Heart left ventricle (tissue), 13 donors: ENCODE data around the gene FOXQ1.

ENCODE experiments used
- POLR2A ChIP-seq, 2 donors: fragments of 450-650 bp; IDR thresholded peaks; one replicate each; pipeline ENCODE4 v1.6.1; 2017; ENCODE audit warnings: antibody characterized with exemption in 2 of 2, mild to moderate bottlenecking in 2 of 2, moderate library complexity in 2 of 2
- TF ChIP-seq, protein P1 (sequence below), 12 donors: fragments of 200-600 bp; sonication (generic) in 4 of 12; IDR thresholded peaks; one replicate each; pipeline versions ENCODE4 v1.5.0 to v1.8.0; 2018 to 2022; ENCODE audit warnings: antibody characterized with exemption in 12 of 12, mild to moderate bottlenecking in 5 of 12
- donor health status: ischemic (EF 13 %, LVEDD 7.1; RV severe dilation, severe dysfunction).
- donor health status: DM: no; HTN: yes; CAD: no.
- donor health status: DM: no; HTN: no; CAD: no.
- donor health status: ischemic (EF 25% LVEDD 6.9; RV normal size, moderate dysfunction).
- donor health status: ischemic (EF 25% LVEDD 5.7; RV mildly dilated, moderate dysfunction).
- donor health status: ischemic (EF 35%, LVEDD 5.7; RV mildly dilated, moderate dysfunction).
- donor health status: nonischemic (EF 11% LVEDD 7.7; RV severe dilation, severe dysfunction).
- donor health status: DM: yes; HTN: yes; CAD: no.
- donor health status: PGD.
- donor health status: ischemic (EF 29% LVEDD 5.4; RV normal size, mild dysfunction).
- donor health status: nonischemic (EF 23%, LVEDD 6.1; RV moderate dilation, normal function).

DNA sequence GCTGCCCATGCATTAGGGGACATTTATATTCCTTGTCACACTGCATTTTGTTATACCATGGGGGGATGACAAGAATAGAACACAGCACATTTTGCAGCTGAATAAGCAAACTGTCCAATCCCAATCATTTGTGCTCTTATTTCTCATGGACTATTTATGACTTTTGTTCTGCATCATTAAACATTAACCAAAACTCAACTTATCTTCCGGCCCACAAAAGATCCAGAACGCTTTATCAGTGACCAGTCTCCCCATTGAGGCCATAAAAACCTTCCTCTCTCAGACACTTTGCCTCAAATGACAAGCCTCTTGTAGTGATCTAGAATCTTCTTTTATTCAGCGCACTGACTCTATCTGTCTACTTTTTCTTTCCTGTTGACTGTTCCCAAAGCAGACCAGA lies 28.4 kb upstream of the FOXQ1 start:
- TF ChIP-seq, protein P1, sequence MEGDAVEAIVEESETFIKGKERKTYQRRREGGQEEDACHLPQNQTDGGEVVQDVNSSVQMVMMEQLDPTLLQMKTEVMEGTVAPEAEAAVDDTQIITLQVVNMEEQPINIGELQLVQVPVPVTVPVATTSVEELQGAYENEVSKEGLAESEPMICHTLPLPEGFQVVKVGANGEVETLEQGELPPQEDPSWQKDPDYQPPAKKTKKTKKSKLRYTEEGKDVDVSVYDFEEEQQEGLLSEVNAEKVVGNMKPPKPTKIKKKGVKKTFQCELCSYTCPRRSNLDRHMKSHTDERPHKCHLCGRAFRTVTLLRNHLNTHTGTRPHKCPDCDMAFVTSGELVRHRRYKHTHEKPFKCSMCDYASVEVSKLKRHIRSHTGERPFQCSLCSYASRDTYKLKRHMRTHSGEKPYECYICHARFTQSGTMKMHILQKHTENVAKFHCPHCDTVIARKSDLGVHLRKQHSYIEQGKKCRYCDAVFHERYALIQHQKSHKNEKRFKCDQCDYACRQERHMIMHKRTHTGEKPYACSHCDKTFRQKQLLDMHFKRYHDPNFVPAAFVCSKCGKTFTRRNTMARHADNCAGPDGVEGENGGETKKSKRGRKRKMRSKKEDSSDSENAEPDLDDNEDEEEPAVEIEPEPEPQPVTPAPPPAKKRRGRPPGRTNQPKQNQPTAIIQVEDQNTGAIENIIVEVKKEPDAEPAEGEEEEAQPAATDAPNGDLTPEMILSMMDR (IDR thresholded peaks at IDR 0.05) = no peak
- TF ChIP-seq POLR2A (IDR thresholded peaks at IDR 0.05) = no peak
